ENCODE data around the gene GRPEL1. TPM values are rescaled to one million over a fixed set of nuclear protein-coding genes. Genes with fewer than 3 reads are reported as not detected.

GRPEL1 gene
- polyA plus RNA-seq, 1 donor from 2014 or later: 28.5 TPM

DNA sequence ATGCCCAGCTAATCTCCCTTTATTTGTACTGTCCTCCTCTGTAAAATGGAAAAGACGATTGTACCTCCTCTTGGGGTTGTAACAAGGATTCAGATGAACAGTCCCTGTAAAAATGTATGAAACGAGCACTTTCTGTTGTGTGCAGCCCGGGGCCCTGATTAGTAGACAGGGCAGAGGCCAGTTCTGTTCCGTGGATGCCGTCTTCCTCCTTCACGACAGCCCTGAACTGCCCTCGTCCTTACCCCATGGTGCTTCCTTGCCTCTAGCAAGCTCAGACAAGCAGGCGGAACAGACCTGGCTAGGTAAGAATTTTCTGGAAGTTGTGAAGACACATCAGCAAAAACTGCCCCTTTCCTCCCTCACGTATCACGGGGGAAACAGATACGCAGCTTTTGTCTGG is 47.0 kb downstream of the GRPEL1 start:
- H3K27ac ChIP-seq (ENCODE audit: low read length): no peak overlapping the region
- H3K27me3 ChIP-seq (ENCODE audit: insufficient read depth, low read depth, low read length): no peaks in the 10 kb centered on the region
- no peaks in the 10 kb centered on the region for H4K20me1 ChIP-seq (ENCODE audit: insufficient read depth)
- H3K9me3 ChIP-seq (ENCODE audit: low read length): no peaks in the 10 kb centered on the region
- no peaks in the 10 kb centered on the region for H3K36me3 ChIP-seq (ENCODE audit: insufficient read depth, low read length)
- no peak overlapping the region for H3K4me3 ChIP-seq (ENCODE audit: low read length)
- TF ChIP-seq, protein P1, sequence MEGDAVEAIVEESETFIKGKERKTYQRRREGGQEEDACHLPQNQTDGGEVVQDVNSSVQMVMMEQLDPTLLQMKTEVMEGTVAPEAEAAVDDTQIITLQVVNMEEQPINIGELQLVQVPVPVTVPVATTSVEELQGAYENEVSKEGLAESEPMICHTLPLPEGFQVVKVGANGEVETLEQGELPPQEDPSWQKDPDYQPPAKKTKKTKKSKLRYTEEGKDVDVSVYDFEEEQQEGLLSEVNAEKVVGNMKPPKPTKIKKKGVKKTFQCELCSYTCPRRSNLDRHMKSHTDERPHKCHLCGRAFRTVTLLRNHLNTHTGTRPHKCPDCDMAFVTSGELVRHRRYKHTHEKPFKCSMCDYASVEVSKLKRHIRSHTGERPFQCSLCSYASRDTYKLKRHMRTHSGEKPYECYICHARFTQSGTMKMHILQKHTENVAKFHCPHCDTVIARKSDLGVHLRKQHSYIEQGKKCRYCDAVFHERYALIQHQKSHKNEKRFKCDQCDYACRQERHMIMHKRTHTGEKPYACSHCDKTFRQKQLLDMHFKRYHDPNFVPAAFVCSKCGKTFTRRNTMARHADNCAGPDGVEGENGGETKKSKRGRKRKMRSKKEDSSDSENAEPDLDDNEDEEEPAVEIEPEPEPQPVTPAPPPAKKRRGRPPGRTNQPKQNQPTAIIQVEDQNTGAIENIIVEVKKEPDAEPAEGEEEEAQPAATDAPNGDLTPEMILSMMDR (IDR thresholded peaks at IDR 0.05; ENCODE audit: poor library complexity, severe bottlenecking): no peak
- TF ChIP-seq EZH2 (IDR thresholded peaks at IDR 0.05; ENCODE audit: borderline replicate concordance, insufficient read depth, low read length, poor library complexity, severe bottlenecking) (no peak), TAF1 (IDR thresholded peaks at IDR 0.05; ENCODE audit: low read depth) (no peak), POLR2AphosphoS5 (IDR thresholded peaks at IDR 0.05) (no peak), SMC3 (conservative IDR thresholded peaks at IDR 0.05; ENCODE audit: poor library complexity) (no peak), RAD21 (conservative IDR thresholded peaks at IDR 0.05) (no peak), MXI1 (conservative IDR thresholded peaks at IDR 0.05; ENCODE audit: poor library complexity, severe bottlenecking) (no peak)
- TF ChIP-seq, protein P2, sequence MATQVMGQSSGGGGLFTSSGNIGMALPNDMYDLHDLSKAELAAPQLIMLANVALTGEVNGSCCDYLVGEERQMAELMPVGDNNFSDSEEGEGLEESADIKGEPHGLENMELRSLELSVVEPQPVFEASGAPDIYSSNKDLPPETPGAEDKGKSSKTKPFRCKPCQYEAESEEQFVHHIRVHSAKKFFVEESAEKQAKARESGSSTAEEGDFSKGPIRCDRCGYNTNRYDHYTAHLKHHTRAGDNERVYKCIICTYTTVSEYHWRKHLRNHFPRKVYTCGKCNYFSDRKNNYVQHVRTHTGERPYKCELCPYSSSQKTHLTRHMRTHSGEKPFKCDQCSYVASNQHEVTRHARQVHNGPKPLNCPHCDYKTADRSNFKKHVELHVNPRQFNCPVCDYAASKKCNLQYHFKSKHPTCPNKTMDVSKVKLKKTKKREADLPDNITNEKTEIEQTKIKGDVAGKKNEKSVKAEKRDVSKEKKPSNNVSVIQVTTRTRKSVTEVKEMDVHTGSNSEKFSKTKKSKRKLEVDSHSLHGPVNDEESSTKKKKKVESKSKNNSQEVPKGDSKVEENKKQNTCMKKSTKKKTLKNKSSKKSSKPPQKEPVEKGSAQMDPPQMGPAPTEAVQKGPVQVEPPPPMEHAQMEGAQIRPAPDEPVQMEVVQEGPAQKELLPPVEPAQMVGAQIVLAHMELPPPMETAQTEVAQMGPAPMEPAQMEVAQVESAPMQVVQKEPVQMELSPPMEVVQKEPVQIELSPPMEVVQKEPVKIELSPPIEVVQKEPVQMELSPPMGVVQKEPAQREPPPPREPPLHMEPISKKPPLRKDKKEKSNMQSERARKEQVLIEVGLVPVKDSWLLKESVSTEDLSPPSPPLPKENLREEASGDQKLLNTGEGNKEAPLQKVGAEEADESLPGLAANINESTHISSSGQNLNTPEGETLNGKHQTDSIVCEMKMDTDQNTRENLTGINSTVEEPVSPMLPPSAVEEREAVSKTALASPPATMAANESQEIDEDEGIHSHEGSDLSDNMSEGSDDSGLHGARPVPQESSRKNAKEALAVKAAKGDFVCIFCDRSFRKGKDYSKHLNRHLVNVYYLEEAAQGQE (IDR thresholded peaks at IDR 0.05; ENCODE audit: borderline replicate concordance): no peak
- H2AFZ ChIP-seq (ENCODE audit: low read depth, low read length): no peak overlapping the region
- H3K4me2 ChIP-seq (ENCODE audit: low read length): no peak overlapping the region
- no peaks in the 10 kb centered on the region for H3F3A ChIP-seq (ENCODE audit: insufficient read depth, low read length, poor library complexity, severe bottlenecking)
- no peaks in the 10 kb centered on the region for H3K79me2 ChIP-seq (replicated peaks; ENCODE audit: insufficient read depth, low read length)
- H3K9me2 ChIP-seq (ENCODE audit: insufficient read depth, low read length): no peaks in the 10 kb centered on the region
- H3K9ac ChIP-seq (ENCODE audit: low read length): no peak overlapping the region

DNA sequence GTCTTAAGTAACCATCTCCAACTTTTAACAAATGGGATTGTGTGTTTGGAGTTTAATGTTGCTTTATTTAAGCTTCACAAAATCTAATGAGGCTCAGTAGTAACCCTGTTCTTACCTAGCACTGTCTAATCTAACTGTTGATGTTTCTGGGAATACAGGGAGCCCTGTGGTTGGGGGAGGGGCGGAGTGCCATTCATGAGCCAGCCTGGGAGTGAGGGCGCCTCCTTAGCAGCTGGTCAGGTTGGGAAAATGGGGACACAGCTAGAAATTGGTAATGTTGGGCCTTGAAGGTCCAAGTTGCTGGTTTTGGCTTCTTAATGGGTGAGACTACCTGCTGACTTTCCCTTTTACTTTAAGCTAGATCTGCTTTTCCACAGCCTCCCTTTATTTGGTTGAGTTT is 47.6 kb downstream of the GRPEL1 start:
- no peaks in the 10 kb centered on the region for H3K36me3 ChIP-seq (ENCODE audit: insufficient read depth, low read length)
- H3K4me3 ChIP-seq (ENCODE audit: low read length): no peak overlapping the region
- H4K20me1 ChIP-seq (ENCODE audit: insufficient read depth): no peaks in the 10 kb centered on the region
- no peaks in the 10 kb centered on the region for H3K27me3 ChIP-seq (ENCODE audit: insufficient read depth, low read depth, low read length)
- H3K4me2 ChIP-seq (ENCODE audit: low read length): no peak overlapping the region
- H3K27ac ChIP-seq (ENCODE audit: low read length): no peak overlapping the region
- no peak for TF ChIP-seq RAD21 (conservative IDR thresholded peaks at IDR 0.05)
- TF ChIP-seq TAF1 (IDR thresholded peaks at IDR 0.05; ENCODE audit: low read depth): no peak
- no peak for TF ChIP-seq EP300 (conservative IDR thresholded peaks at IDR 0.05; ENCODE audit: poor library complexity, severe bottlenecking)
- no peak for TF ChIP-seq POLR2AphosphoS5 (IDR thresholded peaks at IDR 0.05)
- no peak for TF ChIP-seq MXI1 (conservative IDR thresholded peaks at IDR 0.05; ENCODE audit: poor library complexity, severe bottlenecking)
- no peak for TF ChIP-seq EZH2 (IDR thresholded peaks at IDR 0.05; ENCODE audit: borderline replicate concordance, insufficient read depth, low read length, poor library complexity, severe bottlenecking)
- TF ChIP-seq SMC3 (conservative IDR thresholded peaks at IDR 0.05; ENCODE audit: poor library complexity): no peak
- TF ChIP-seq, protein P2 (IDR thresholded peaks at IDR 0.05; ENCODE audit: borderline replicate concordance): no peak
- TF ChIP-seq, protein P1 (IDR thresholded peaks at IDR 0.05; ENCODE audit: poor library complexity, severe bottlenecking): no peak
- no peaks in the 10 kb centered on the region for H3K9me2 ChIP-seq (ENCODE audit: insufficient read depth, low read length)
- H3K79me2 ChIP-seq (replicated peaks; ENCODE audit: insufficient read depth, low read length): no peaks in the 10 kb centered on the region
- no peak overlapping the region for H2AFZ ChIP-seq (ENCODE audit: low read depth, low read length)
- H3K9ac ChIP-seq (ENCODE audit: low read length): no peak overlapping the region
- no peaks in the 10 kb centered on the region for H3F3A ChIP-seq (ENCODE audit: insufficient read depth, low read length, poor library complexity, severe bottlenecking)
- H3K9me3 ChIP-seq (ENCODE audit: low read length): no peaks in the 10 kb centered on the region

Measured in neural cell (in vitro differentiated cells).